BJ (cell line): ENCODE data around the gene ALOX5. TPM values are rescaled to one million over a fixed set of nuclear protein-coding genes. Genes with fewer than 3 reads are reported as not detected.

ENCODE experiments used
- CTCF ChIA-PET: fragments of 350-600 bp; formaldehyde crosslinking; extraction: SDS; loops from one replicate; lab custom pipeline; 2021; ENCODE audit warnings: antibody characterized with exemption, inconsistent platforms; lab: Yijun Ruan, JAX
- POLR2A ChIA-PET: fragments of 300-600 bp; sonication (Branson Sonifier 250); formaldehyde crosslinking; extraction: SDS; loops from one replicate; lab custom pipeline; 2021; ENCODE audit warnings: antibody characterized with exemption; lab: Charles Lee
- DNase-seq: peaks from one replicate; pipeline ENCODE4 v3.0.0-alpha.2; 2011; ENCODE audit warnings: low read depth
- H3K27me3 ChIP-seq: 2 replicates; pipeline ENCODE4 v1.6.0; 2011; ENCODE audit warnings: low read length; ENCODE audit not compliant: control insufficient read depth, insufficient read depth
- H3K36me3 ChIP-seq: 2 replicates; pipeline ENCODE4 v1.5.1; 2011; ENCODE audit warnings: low read length; ENCODE audit not compliant: control insufficient read depth, insufficient read depth
- H3K4me3 ChIP-seq: 2 replicates; pipeline ENCODE4 v1.5.1; 2011; ENCODE audit warnings: low read depth, mild to moderate bottlenecking, control low read depth, low read length
- polyA plus RNA-seq: library from polyadenylated mRNA; depleted of rRNA; stranded (reverse); fragments of >200 nt; gene quantifications from 2 replicates; pipeline ENCODE4 v1.2.3, GENCODE V29; 2011
- TF ChIP-seq, protein P1 (sequence below): IDR thresholded peaks from 2 replicates; pipeline ENCODE4 v1.5.1; 2011; ENCODE audit warnings: low read depth, mild to moderate bottlenecking, control low read depth, inconsistent platforms, low read length, moderate library complexity; ENCODE audit not compliant: insufficient read depth

ALOX5 gene
- polyA plus RNA-seq, 1 experiment: not detected

DNA sequence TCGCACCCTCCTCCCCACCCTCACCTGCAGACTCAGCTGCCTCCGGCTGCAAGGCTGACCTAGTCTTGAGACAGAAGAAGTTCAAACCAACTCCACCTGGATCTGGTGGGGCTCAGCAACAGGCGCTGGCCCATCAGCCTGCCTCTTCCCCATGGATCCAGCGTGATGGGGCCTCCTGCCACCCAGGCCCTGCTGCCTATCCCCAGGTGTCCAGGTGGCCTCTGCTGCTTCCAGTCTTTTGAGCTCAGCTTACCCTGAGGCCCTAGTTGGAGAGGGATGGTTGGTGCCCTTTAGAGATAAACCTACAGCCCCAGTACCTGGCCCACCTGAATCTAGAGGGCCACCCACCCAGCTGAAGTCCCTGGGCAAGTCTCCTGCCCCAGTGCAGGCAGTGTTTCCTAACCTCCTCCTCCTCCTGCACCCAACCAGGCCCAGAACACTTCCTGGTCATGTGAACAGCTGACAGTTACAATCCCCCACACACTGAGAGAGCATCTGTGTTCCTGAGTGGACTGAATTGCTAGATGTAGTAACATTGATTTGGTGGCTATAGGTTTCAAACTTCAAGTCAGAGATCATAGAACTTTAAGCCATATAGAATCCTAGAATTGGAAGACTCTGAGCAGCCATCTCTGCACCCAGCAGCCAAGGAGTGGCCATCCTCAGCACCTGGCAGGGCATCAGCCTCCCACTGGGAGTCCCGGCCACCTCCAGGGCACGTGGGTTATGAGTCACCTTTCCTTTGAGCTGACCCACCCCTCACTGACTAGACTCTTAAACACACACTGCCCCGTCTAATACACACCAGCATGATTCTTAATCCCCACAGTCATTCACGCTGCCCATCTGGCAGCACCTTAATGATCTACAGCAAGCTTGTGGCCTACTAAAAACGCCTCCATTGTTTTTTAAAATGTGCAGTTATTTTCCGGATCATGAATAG, 51.9 kb downstream of the ALOX5 start:
- Histone ChIP-seq H3K36me3 (no peaks in the 10 kb centered on the region), H3K27me3 (peaks cover 14% of the 10 kb centered on the region), H3K4me3 (no peak overlapping the region)
- POLR2A ChIA-PET: no interaction called here
- TF ChIP-seq, protein P1, sequence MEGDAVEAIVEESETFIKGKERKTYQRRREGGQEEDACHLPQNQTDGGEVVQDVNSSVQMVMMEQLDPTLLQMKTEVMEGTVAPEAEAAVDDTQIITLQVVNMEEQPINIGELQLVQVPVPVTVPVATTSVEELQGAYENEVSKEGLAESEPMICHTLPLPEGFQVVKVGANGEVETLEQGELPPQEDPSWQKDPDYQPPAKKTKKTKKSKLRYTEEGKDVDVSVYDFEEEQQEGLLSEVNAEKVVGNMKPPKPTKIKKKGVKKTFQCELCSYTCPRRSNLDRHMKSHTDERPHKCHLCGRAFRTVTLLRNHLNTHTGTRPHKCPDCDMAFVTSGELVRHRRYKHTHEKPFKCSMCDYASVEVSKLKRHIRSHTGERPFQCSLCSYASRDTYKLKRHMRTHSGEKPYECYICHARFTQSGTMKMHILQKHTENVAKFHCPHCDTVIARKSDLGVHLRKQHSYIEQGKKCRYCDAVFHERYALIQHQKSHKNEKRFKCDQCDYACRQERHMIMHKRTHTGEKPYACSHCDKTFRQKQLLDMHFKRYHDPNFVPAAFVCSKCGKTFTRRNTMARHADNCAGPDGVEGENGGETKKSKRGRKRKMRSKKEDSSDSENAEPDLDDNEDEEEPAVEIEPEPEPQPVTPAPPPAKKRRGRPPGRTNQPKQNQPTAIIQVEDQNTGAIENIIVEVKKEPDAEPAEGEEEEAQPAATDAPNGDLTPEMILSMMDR: no peak
- no peak for DNase-seq
- CTCF ChIA-PET: interaction anchor here (1.6 kb wide), 1 partner anchor 176 kb away, joined by 3 read pairs; no protein-coding TSS in a partner anchor

DNA sequence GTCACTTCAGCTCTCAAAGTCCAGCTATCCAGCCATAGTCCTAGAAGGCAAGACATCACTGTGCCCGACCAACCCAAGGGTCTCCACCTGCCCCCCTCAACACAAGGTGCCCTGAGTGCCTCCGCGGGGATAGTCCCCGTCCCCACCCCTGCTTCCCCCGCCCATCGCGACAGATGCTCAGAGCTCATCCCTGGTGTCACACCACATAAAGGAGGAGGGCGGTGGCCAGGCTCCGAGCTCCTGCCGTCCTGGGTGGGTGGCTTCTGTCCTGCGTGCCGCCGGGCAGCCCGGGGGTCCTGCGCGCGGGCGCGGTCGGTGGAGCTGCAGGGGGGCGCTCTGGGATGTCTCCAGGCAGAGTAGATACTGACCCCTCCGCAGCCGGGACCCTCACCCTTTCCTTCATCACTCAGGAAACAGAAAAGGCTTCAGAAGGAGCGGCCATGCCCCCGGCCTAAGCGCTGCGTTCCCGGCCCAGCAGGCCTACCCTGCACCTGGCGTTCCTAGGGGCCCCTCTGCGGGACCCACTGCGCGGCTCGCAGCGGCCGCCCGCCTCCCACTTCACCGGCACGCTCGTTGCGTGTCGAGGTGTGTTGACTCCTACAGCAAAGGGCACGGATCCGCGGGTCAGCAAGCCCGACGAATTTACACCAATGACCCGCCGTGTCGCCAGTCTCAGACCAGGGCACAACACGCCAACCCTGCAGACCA, 53.4 kb downstream of the ALOX5 start:
- CTCF ChIA-PET: no interaction called here
- no peak for DNase-seq
- peaks cover 12% of the 10 kb centered on the region for H3K27me3 ChIP-seq
- H3K36me3 ChIP-seq: no peaks in the 10 kb centered on the region
- POLR2A ChIA-PET: no interaction called here
- no peak overlapping the region for H3K4me3 ChIP-seq
- TF ChIP-seq, protein P1: no peak

DNA sequence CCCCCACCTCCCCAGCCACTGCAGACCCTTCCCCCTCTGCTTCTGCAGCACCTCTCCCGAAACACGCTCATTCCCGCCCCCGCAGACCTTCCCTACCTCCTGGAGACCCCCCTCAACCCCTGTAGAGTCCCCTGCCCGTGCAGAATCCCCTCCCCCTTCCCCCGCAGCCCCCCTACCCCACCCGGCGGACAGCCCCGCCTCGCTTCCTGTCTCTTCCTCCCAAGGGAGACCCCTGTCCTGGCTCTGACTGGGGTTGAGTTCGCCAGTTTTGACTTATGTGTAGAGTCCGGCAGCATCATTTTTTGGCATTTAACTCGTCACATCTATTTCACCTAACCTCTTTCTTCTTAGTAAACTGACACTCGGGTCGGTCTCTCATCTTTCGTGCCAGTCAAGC, 54.0 kb downstream of the ALOX5 start:
- H3K4me3 ChIP-seq: no peak overlapping the region
- H3K36me3 ChIP-seq: no peaks in the 10 kb centered on the region
- H3K27me3 ChIP-seq: peaks cover 12% of the 10 kb centered on the region
- ChIA-PET POLR2A (no interaction called here), CTCF (no interaction called here)
- no peak for DNase-seq
- TF ChIP-seq, protein P1: no peak

DNA sequence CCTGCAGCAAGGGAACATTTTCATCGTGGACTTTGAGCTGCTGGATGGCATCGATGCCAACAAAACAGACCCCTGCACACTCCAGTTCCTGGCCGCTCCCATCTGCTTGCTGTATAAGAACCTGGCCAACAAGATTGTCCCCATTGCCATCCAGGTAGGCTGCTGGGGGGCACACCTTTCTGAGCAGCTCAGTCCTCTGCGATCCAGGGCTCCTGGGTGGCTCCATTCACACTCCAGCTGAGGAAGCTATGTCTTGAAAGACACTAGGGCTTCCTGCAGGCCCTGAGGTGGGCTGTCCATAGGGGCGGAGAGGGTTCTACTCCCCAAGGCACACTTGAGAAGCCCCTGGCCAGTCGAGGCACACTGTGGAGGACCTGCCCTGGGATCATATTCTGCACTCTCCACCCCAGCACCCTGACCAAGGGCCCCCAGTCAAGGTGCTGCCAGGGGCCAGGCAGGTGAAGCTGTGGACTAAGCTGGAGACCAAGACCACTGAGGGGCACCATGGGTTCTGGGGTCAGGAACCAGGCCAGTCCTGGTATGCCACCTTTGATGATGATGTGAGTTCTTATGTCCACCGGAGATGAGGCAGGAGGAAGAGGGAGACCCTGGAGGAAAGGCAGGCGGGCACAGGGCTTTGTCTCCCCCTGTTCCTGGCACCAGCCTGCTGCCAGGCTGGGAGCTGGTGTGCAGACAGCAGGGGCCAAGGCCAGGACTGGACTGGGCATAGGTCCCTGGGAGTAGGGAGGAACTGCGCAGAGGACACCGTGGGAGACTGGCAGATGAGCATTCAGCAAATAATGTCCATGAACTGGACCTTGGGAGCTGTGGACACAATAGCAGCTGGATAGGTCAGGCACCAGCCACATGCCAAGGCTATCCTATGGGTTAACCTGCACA, 54.8 kb downstream of the ALOX5 start:
- H3K36me3 ChIP-seq: no peaks in the 10 kb centered on the region
- H3K4me3 ChIP-seq: no peak overlapping the region
- ChIA-PET CTCF (interaction anchor here (2.0 kb wide), 1 partner anchor 36 kb away, joined by 4 read pairs; no protein-coding TSS in a partner anchor), POLR2A (no interaction called here)
- TF ChIP-seq, protein P1: no peak
- H3K27me3 ChIP-seq: peaks cover 12% of the 10 kb centered on the region
- DNase-seq: no peak
